Fibroblast of pulmonary artery (primary cell): ENCODE measurements around the gene HENMT1.
"Not testable (repeated sequence)": the region's sequence is repeated elsewhere in the genome, so short reads cannot be mapped to it uniquely, and the experiment has no call there.

ENCODE experiments used
- DNase-seq: peaks from one replicate; pipeline ENCODE4 v3.0.0-alpha.2; 2010; ENCODE audit warnings: low read depth
- H3K4me3 ChIP-seq: replicated peaks from 2 replicates; pipeline ENCODE4 v1.5.1; 2011; ENCODE audit warnings: low read depth, mild to moderate bottlenecking, control low read depth, low read length, moderate library complexity
- TF ChIP-seq, protein P1 (sequence below): IDR thresholded peaks from 2 replicates; pipeline ENCODE4 v1.5.1; 2011; ENCODE audit warnings: mild to moderate bottlenecking, control low read depth, low read length, inconsistent platforms; ENCODE audit errors: missing control alignments

HENMT1 gene

DNA sequence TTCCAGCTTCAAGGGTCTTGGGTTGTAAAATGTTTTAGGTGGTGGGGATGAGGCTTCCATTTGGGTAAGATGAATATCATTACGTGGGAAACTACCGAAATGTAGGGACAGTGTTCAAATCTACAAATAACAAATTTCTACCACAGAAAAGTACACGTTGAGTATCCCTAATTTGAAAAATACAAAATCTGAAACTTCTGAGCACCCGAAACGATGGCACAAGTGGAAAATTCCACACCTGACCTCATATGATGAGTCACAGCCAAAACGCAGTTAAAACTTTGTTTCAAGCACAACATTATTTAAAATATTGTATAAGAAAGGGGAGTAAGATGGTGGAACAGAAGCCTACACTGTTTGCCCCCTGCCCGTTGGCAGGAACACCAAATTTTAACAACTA is 8.8 kb upstream of the HENMT1 start:
- H3K4me3 ChIP-seq, result no peak overlapping the region
- no peak for DNase-seq
- TF ChIP-seq, protein P1, sequence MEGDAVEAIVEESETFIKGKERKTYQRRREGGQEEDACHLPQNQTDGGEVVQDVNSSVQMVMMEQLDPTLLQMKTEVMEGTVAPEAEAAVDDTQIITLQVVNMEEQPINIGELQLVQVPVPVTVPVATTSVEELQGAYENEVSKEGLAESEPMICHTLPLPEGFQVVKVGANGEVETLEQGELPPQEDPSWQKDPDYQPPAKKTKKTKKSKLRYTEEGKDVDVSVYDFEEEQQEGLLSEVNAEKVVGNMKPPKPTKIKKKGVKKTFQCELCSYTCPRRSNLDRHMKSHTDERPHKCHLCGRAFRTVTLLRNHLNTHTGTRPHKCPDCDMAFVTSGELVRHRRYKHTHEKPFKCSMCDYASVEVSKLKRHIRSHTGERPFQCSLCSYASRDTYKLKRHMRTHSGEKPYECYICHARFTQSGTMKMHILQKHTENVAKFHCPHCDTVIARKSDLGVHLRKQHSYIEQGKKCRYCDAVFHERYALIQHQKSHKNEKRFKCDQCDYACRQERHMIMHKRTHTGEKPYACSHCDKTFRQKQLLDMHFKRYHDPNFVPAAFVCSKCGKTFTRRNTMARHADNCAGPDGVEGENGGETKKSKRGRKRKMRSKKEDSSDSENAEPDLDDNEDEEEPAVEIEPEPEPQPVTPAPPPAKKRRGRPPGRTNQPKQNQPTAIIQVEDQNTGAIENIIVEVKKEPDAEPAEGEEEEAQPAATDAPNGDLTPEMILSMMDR, result no peak

DNA sequence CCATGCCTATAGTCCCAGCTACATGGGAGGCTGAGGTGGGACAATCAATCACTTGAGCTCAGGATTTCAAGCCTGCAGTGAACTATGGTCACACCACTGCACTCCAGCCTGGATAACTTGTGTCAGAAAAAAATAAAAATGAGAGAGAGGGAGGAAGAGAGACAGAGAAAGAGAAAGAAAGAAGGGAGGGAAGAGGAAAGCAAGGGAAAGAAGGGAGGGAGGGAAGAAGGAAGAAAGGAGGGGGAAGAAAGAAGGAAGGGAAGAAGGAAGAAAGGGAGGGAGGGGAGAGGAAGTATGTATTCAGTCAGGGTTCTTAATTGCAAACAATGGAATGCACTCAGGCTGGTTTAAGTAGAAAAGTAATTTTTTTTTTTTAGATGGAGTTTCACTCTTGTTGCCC is 7.9 kb upstream of the HENMT1 start:
- no peak overlapping the region for H3K4me3 ChIP-seq
- TF ChIP-seq, protein P1, result no peak
- DNase-seq, result no peak

DNA sequence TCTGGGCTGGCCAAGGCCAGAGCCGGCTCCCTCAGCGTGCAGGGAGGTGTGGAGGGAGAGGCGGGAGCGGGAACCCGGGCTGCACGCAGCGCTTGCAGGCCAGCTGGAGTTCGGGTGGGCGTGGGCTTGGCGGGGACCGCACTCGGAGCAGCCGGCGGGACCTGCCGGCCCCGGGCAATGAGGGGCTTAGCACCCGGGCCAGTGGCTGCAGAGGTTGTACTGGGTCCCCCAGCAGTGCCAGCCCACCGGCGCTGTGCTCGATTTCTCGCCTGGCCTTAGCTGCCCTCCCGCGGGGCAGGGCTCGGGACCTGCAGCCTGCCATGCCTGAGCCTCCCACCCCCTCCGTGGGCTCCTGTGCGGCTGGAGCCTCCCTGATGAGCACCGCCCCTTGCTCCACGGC is 6.5 kb upstream of the HENMT1 start:
- not testable (repeated sequence) for DNase-seq, H3K4me3 ChIP-seq

DNA sequence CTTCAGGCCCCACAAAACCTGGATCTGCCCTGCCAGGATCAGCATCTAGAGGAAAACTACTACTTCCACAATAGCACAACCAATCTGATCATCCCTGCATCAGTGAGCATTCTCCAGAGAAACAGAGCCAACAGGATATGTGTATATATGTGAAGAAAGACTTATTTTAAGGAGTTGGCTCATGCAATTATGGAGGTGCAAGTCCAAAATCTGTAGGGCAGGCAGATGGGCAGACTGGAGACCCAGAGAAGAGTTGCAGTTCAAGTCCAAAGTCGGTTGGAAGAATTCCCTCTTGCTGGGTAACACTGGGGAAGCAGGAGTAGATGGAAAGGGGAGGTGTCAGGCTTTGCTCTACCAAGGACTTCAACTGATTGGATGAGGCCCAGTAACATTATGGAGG is 4.9 kb upstream of the HENMT1 start:
- TF ChIP-seq, protein P1, result no peak
- no peak for DNase-seq

DNA sequence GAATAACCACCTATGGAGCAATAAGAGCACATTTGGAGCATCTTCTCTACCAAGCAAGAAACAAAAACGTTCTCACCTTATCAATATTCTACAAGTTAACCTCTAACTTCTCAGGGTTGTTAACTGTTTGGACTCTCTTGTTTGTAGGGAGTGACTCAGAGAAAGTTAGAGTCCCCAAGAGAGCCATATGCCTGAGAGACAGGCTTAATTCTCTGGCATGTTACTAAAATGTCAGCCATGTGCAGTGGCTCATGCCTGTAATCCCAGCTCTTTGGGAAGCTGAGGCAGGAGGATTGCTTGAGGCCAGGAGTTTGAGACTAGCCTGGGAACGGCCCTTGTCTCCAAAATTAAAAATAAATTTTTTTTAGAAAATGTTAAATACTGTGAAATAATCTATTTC is 4.2 kb upstream of the HENMT1 start:
- TF ChIP-seq, protein P1, result no peak
- DNase-seq, result no peak
- no peak overlapping the region for H3K4me3 ChIP-seq

More for the DNA sequence above, 4.9 kb upstream of the HENMT1 start:
- H3K4me3 ChIP-seq, result no peak overlapping the region

DNA sequence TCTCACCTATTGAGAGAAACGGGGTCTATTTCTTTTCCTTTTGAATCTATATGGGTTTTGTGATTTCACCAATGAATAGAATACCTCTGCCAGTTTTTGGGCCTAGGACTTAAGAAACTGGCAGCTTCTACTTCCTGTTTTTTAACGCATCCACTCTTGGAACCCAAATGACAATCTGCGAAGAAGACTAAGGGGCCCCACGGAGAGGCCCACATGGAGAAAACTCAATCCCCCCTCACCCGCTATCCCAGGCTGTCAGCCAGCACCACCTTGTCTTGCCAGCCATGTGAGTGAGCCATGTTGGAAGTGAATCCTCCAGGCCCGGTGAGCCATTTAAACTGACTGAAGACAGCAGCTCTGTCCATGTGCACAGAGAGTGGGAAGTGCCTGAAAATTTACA is 3.6 kb upstream of the HENMT1 start:
- TF ChIP-seq, protein P1, result no peak
- DNase-seq, result no peak
- H3K4me3 ChIP-seq, result no peak overlapping the region

DNA sequence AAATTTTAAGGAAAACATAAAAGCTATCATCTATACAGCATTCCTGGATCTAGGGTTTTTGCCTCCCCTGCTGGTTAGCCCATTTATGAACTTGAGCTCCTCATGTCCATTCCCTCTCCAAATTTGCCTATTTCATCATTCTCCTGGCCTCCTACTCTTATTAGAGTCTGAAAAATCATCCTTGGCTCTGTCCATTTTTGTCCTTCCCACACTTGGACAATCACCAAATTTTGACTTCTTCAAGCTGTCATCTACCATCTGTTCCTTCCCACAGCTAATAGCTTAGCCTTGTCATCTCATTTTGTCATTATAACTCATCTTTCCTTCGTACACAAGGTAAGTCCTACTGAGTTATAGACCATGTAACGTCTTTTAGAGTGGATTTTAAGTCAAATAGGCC is 2.2 kb upstream of the HENMT1 start:
- DNase-seq, result peak; percentile 15

More for the DNA sequence above, 2.2 kb upstream of the HENMT1 start:
- TF ChIP-seq, protein P1, result no peak
- H3K4me3 ChIP-seq, result no peak overlapping the region
